ENCODE data around the gene GRIP1.

DNA sequence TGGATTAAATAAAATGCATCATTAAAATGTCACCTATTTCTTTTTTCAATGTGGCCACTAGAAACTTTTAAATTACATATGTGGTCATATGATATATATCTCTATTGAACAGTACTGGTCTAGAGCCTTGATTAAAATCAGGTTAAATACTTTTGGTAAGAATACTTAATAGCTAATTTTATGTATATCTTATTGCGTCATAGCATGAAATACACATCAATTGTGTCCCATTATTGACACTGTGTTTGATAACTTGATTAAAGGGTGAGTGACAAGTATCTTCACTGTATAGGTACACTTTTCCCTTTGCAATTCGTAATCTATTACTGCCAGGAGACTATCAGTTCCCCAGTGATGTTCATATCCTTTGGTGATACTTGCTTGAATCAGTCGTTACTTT, 381.0 kb downstream of the GRIP1 start:
- TF ChIP-seq POLR2AphosphoS5 (IDR thresholded peaks at IDR 0.05; ENCODE audit: low read depth, low read length) (no peak), POLR2A (IDR thresholded peaks at IDR 0.05; ENCODE audit: low read depth, low read length) (no peak)
